ENCODE results near the gene SERTAD2.

The SERTAD2 gene

GRCh38 chr2:64582774-64583340, 70.9 kb downstream of the SERTAD2 start:
- no peak for TF ChIP-seq CTCF (conservative IDR thresholded peaks at IDR 0.05; ENCODE audit: low read depth, low read length)
- no peak overlapping the region for H3K4me3 ChIP-seq (ENCODE audit: low read length)
- no peak for DNase-seq (ENCODE audit: low read depth)

- DNase-seq (ENCODE audit: low read depth): no peak
- no peak overlapping the region for H3K4me3 ChIP-seq (ENCODE audit: low read length)
- TF ChIP-seq CTCF (conservative IDR thresholded peaks at IDR 0.05; ENCODE audit: low read depth, low read length): no peak
Observed at GRCh38 chr2:64581777-64582539, 71.8 kb downstream of the SERTAD2 start.
